Vagina (tissue), 2 donors: Measurements from ENCODE around the gene ATP2B2. TPM values are rescaled to one million over a fixed set of nuclear protein-coding genes. Genes with fewer than 3 reads are reported as not detected.

Experiments
- DNase-seq, 2 donors: peaks; one replicate each; pipeline ENCODE4 v3.0.0-alpha.2; 2017; ENCODE audit errors: extremely low spot score in 2 of 2
- H3K27ac ChIP-seq: fragments of 200-600 bp; sonication (generic); one replicate; pipeline ENCODE4 v1.5.1; 2019
- H3K27me3 ChIP-seq: fragments of 200-600 bp; sonication (generic); one replicate; pipeline ENCODE4 v1.5.1; 2019
- H3K36me3 ChIP-seq, 2 donors: fragments of 200-600 bp; sonication (generic); one replicate each; pipeline ENCODE4 v1.5.1; 2017 to 2019
- H3K4me1 ChIP-seq: fragments of 200-600 bp; sonication (generic); one replicate; pipeline ENCODE4 v1.5.1; 2019
- H3K4me3 ChIP-seq, 2 donors: fragments of 200-600 bp; sonication (generic); 1 replicate in 1 of 2; 2 replicates in 1 of 2; pipeline ENCODE4 v1.5.1; 2016 to 2019
- H3K9me3 ChIP-seq: fragments of 200-600 bp; sonication (generic); one replicate; pipeline ENCODE4 v1.5.1; 2019
- POLR2A ChIP-seq, 2 donors: fragments of 450-650 bp; IDR thresholded peaks; one replicate each; pipeline ENCODE4 v1.6.1; 2017; ENCODE audit warnings: antibody characterized with exemption in 2 of 2, mild to moderate bottlenecking in 2 of 2, moderate library complexity in 2 of 2
- POLR2AphosphoS5 ChIP-seq, 2 donors: sonication (generic); formaldehyde crosslinking; IDR thresholded peaks; one replicate each; pipeline ENCODE4 v1.9.0; 2017; ENCODE audit warnings: antibody characterized with exemption in 2 of 2, mild to moderate bottlenecking in 2 of 2, low read depth in 1 of 2; ENCODE audit not compliant: insufficient read depth in 1 of 2
- intact Hi-C: fragments of 100-400 bp; cut with DNase I; formaldehyde crosslinking; loops from one replicate; pipeline ENCODE4 v1.15.1; 2023
- total RNA-seq: library from RNA; depleted of rRNA; stranded (reverse); fragments of >200 nt; gene quantifications from one replicate; pipeline ENCODE4 v1.2.3, GENCODE V29; 2016
- TF ChIP-seq, protein P1 (sequence below), 3 experiments: fragments of 450-650 bp in 2 of 3; fragments of 200-600 bp in 1 of 3; sonication (generic) in 1 of 3; IDR thresholded peaks; one replicate each; pipeline ENCODE4 v1.5.1; 2017 to 2019; ENCODE audit warnings: antibody characterized with exemption in 3 of 3, mild to moderate bottlenecking in 2 of 3, moderate library complexity in 2 of 3

The ATP2B2 gene
- total RNA-seq, 1 donor from 2014 or later, result 0.25 TPM

DNA sequence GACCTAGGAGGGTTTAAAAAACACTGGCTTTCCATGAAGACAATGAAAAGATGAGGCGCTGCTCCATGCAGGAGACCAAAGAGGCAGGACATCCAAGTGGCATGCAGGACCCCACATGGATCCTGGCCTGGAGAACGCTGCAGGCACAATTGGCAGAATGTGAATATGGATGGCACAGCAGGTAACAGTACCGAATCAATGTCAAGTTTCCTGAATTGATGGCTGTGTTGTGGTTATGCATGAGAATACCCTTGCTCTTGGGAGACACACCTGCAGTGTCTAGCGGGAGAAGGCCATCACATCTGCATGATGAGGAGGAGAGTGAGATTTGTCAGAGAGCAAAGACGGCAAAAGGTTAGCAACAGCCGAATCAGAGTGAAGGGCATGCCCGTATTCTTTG is 110.2 kb downstream of the ATP2B2 start:
- intact Hi-C loops, result no loop called here
- no peaks in the 10 kb centered on the region for H3K4me1 ChIP-seq
- TF ChIP-seq, protein P1, sequence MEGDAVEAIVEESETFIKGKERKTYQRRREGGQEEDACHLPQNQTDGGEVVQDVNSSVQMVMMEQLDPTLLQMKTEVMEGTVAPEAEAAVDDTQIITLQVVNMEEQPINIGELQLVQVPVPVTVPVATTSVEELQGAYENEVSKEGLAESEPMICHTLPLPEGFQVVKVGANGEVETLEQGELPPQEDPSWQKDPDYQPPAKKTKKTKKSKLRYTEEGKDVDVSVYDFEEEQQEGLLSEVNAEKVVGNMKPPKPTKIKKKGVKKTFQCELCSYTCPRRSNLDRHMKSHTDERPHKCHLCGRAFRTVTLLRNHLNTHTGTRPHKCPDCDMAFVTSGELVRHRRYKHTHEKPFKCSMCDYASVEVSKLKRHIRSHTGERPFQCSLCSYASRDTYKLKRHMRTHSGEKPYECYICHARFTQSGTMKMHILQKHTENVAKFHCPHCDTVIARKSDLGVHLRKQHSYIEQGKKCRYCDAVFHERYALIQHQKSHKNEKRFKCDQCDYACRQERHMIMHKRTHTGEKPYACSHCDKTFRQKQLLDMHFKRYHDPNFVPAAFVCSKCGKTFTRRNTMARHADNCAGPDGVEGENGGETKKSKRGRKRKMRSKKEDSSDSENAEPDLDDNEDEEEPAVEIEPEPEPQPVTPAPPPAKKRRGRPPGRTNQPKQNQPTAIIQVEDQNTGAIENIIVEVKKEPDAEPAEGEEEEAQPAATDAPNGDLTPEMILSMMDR (IDR thresholded peaks at IDR 0.05), result no peak
- TF ChIP-seq POLR2AphosphoS5 (IDR thresholded peaks at IDR 0.05; ENCODE audit: insufficient read depth in 1 of 2, low read depth in 1 of 2) (no peak), POLR2A (IDR thresholded peaks at IDR 0.05) (no peak)

DNA sequence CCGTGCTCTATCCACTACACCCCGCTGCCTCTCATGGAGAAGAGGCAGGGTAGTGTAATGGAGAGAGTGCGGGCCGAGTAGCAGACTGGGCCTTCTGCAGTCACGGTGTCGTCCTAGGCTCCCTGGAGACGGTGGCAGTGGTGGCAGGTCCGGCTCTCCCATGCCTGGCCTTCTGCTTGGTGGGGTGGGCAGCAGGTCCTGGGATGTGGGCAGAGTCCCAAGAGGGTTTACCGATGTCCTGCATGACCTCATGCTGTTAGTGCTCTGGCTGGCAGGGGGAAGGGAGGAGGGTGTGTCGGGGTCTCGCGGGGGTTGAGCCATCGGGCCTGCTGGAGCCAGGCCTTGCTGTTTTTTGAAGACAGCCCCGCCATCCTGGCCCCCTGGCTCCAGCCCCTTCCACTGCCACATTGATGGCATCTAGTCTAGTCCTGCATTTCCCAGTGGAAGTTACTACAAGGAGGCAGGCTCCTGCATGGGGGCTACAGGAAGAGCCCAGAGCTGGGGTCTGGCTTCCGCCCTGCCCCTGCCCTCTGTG is 110.8 kb downstream of the ATP2B2 start:
- Histone ChIP-seq H3K9me3 (no peaks in the 10 kb centered on the region), H3K4me1 (no peaks in the 10 kb centered on the region), H3K27me3 (no peaks in the 10 kb centered on the region), H3K36me3 (no peaks in the 10 kb centered on the region), H3K27ac (no peak overlapping the region), H3K4me3 (no peak overlapping the region)
- intact Hi-C loops, result no loop called here
- TF ChIP-seq POLR2A (IDR thresholded peaks at IDR 0.05) (no peak), POLR2AphosphoS5 (IDR thresholded peaks at IDR 0.05; ENCODE audit: insufficient read depth in 1 of 2, low read depth in 1 of 2) (no peak)
- TF ChIP-seq, protein P1 (IDR thresholded peaks at IDR 0.05), result no peak
- DNase-seq, result no peak

More for the DNA sequence above, 110.2 kb downstream of the ATP2B2 start:
- Histone ChIP-seq H3K9me3 (no peaks in the 10 kb centered on the region), H3K27me3 (no peaks in the 10 kb centered on the region), H3K36me3 (no peaks in the 10 kb centered on the region), H3K27ac (no peak overlapping the region), H3K4me3 (no peak overlapping the region)
- DNase-seq, result no peak

DNA sequence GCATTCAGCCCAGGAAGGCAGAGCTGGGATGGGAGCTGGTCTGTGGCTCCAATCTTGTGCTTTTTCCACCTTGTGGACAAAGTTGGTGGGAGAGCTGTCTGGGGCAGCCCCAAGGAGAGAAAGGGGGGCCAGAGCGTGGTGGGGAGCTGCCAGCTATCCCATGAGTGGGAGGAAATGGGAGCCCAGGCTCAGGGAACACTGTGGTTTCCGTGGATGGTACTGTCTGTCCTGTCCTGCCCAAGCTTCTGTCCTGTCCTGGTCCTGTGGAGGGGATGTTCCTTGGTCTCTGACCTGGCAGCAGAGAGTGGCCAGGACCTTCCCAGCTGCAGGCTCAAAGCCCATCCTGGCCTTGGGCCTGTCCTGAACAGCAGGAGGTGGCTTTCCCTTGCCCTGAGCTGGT is 111.9 kb downstream of the ATP2B2 start:
- no peak overlapping the region for H3K27ac ChIP-seq
- H3K27me3 ChIP-seq, result no peaks in the 10 kb centered on the region
- intact Hi-C loops, result no loop called here
- no peak for DNase-seq
- no peak overlapping the region for H3K4me3 ChIP-seq
- no peak for TF ChIP-seq POLR2AphosphoS5 (IDR thresholded peaks at IDR 0.05; ENCODE audit: insufficient read depth in 1 of 2, low read depth in 1 of 2)
- no peak for TF ChIP-seq POLR2A (IDR thresholded peaks at IDR 0.05)
- TF ChIP-seq, protein P1 (IDR thresholded peaks at IDR 0.05), result no peak
- H3K36me3 ChIP-seq, result no peaks in the 10 kb centered on the region
- no peaks in the 10 kb centered on the region for H3K4me1 ChIP-seq
- H3K9me3 ChIP-seq, result peaks cover 6% of the 10 kb centered on the region

DNA sequence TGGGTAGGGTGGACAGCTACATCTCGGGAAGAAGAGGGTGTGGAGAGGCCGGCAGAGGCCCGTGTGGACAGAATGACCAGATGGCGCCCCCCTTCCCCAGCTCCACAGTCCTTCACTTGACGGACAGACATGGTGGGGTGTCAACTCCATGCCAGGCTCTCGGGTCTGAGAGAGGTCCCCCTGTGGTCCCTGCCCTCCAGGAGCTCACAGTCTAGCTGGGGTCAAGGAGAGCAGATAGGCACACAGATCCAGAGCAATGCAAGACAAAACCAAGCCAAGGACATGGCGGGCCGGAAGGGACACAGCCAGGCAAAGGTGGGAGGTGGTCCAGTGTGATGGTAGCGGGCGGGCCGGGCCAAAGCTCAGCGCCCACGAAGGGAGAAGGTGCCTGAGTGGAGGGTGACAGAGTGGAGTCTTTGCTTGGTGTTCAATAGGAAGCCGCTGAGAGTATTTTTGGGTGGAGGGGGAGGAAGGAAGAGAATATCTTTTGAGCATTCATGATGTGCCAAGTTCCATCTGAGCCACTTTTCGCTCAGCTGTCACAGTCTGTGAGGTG is 112.4 kb downstream of the ATP2B2 start:
- TF ChIP-seq POLR2AphosphoS5 (IDR thresholded peaks at IDR 0.05; ENCODE audit: insufficient read depth in 1 of 2, low read depth in 1 of 2) (no peak), POLR2A (IDR thresholded peaks at IDR 0.05) (no peak)
- TF ChIP-seq, protein P1 (IDR thresholded peaks at IDR 0.05), result no peak
- Histone ChIP-seq H3K27ac (no peak overlapping the region), H3K4me1 (no peaks in the 10 kb centered on the region), H3K9me3 (peaks cover 11% of the 10 kb centered on the region), H3K4me3 (no peak overlapping the region), H3K27me3 (no peaks in the 10 kb centered on the region), H3K36me3 (no peaks in the 10 kb centered on the region)
- intact Hi-C loops, result no loop called here
- DNase-seq, result no peak

DNA sequence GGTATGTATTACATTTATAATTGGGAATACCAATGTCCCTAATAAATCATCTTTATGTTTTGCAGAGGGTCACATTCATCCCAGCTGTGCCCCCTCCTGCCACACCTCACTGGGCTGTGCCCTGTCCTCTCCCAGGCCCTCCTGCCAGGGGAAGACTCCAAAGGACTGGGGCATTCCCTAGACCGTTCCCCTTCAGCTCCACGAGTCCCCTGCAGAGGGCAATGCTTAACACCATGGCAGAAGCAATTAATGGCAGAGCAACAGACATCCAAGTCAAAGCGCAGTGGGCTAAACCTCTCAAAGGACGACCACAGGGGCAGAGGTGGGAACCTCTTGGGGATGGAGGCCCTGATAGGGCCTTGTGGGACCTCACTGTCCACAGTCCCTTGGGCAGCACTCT is 113.1 kb downstream of the ATP2B2 start:
- TF ChIP-seq POLR2AphosphoS5 (IDR thresholded peaks at IDR 0.05; ENCODE audit: insufficient read depth in 1 of 2, low read depth in 1 of 2) (no peak), POLR2A (IDR thresholded peaks at IDR 0.05) (no peak)
- TF ChIP-seq, protein P1 (IDR thresholded peaks at IDR 0.05), result no peak
- no peaks in the 10 kb centered on the region for H3K27me3 ChIP-seq
- H3K4me1 ChIP-seq, result no peaks in the 10 kb centered on the region
- DNase-seq, result no peak
- H3K27ac ChIP-seq, result no peak overlapping the region
- no peaks in the 10 kb centered on the region for H3K36me3 ChIP-seq
- no peak overlapping the region for H3K4me3 ChIP-seq
- intact Hi-C loops, result no loop called here
- H3K9me3 ChIP-seq, result peaks cover 12% of the 10 kb centered on the region
